ENCODE data around the gene AOPEP.
"Not testable (repeated sequence)": the region's sequence is repeated elsewhere in the genome, so short reads cannot be mapped to it uniquely, and the experiment has no call there.

Gene AOPEP

DNA sequence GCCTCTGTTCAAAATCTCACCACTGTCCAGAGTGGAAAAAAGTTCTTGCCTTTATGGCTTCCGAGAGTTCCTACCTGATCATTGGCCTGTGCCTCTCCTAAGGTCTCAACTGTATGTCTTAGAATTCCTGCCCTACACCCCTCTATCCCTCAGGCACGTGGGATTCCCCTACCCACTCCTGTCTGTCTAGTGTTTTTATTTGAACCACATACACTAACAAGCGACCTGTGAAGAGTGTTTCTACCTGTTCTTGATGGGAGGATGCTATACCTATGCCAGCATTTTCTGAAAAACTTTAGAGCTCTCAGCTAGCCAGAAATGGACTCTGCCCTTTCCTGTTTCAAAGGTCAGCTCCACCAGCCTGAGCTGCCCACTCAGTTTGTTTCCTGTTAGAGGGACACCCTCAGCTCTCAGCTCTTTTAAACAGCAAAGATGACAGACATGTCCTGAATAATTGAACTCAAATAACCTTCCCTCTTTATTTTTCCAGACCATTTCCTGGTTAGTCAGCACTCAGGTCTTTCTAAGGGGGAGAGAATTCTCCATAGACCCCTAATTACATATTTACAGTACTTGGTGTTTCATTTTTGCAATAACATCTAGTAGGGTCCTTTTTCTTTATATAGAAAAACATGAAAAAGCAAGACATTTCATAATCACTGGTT is 214.8 kb downstream of the AOPEP start:
- no peak for DNase-seq

DNA sequence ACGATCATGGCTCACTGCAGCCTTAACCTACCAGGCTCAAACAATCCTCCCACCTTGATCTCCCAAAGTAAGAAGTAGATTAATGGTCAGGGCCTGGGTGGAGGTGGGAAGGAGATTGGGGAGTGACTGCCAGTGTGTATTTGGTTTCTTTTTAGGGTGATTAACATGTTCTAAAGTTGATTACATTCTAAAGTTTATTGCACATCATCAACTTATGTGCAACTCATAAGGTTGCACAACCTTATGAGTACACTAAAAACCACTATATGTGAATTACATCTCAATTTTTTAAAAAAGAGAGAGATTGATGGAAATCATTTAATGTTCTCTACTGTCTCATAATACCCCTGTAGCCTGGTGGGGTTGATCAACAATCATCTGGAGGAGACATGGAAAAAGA is 218.1 kb downstream of the AOPEP start:
- no peak for DNase-seq

DNA sequence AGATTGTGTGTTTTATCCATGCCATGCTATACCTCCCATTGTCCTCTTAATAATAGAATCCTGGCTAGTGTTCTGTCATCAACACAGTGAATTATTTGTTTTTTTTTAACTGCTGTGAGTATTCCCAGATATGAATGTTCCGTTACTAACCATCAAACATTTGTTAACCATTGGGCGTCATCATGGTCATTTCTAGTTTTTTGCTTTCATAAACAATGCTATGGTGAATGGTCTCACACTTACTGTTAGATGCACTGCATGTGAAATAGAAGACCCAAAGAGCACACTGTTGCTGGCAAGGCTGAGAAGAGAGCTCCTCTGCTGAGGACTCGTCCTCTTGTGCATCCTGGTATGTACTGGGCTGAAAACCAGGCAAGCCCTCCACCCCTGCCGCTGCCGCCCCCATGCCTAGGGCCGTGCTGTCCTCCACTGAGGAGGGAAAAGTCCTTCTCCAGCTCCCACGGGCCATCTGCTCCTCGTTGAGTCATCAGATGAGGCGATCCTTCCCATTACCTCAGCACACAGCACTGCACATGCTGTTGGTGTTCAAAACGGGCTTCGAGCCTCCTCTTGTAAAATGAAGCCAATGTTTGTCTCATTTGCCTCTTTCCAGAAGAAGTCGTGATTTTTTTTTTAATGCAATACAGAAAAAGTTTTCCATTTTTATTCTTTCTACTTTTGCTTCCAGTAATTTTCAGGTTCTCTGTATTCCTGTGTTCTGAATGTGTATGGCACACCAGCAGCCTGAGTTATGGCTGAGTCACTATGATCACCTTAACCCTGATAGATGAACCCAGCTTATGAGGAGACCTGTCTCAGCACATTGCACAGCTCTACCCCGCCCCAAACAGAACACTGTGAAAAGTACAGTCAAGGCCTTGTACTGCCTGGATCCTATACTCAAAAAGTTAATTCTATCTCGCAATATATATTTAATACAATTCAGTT is 219.0 kb downstream of the AOPEP start:
- no peak for DNase-seq

DNA sequence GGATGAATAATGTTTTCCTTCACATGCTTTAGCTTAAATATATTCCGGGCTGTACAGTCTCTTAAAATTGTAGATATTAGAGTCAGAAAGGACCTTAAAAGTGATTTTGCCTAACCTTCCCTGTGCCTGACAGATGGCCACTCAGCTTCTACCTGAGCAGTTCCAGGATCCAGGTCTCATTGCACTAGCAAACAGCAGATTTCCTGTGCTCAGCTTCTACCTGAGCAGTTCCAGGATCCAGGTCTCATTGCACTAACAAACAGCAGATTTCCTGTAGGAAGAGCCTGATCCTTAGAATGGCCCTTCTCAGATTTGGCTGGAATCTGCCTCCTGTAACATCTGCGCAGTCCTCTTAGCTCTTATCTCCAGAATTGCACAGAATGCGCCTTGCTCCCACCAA is 219.8 kb downstream of the AOPEP start:
- no peak for DNase-seq

DNA sequence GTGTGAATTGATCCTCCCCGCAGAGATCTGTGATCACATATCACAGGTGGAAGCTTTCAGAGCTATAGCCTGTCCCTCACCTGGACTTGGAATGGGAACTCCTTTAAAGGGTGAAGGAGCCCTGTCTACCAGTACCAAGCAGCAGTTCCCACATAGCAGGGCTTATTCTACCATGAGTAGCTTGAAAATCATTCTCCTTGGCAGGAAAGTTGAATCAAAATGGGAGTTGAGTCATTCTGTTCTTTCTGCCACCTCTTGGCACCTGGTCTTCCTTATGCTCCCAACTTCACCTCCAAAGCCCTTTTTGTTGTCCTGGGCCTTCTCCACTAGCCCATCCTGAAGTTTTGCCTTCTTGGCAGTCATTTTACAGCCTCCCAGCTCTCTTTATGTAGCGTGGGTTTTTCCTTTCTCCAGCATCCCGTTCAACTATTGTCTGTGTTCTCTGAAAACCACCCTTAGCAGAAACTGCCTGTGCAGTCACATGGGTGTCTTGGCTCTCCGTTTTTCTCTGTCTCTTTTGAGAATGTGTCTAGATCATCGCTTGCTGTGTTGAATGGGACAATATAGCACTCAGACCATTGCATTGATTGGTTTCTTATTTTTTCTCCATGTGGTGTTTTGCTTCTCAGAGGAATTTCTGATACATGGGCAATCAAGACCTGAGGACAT is 222.2 kb downstream of the AOPEP start:
- DNase-seq = no peak

DNA sequence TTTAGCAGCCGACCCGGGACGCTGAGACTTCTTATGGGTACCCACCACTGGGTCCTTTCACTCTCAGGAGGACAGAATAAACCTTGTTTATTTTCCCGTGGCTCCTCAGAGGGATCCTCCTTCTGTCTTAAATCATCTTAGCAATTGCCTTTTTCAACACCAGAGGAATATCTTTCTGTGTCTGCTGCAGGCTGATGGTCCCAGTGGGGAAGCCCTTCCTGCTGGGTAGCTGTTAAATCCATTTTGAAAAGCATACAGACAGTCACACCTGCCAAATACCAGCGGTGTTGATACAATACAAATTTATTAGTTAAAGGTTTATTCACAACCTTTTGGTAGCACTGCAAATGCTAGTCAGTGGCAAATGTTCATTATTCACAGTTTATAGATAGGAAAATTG is 222.9 kb downstream of the AOPEP start:
- DNase-seq = no peak

DNA sequence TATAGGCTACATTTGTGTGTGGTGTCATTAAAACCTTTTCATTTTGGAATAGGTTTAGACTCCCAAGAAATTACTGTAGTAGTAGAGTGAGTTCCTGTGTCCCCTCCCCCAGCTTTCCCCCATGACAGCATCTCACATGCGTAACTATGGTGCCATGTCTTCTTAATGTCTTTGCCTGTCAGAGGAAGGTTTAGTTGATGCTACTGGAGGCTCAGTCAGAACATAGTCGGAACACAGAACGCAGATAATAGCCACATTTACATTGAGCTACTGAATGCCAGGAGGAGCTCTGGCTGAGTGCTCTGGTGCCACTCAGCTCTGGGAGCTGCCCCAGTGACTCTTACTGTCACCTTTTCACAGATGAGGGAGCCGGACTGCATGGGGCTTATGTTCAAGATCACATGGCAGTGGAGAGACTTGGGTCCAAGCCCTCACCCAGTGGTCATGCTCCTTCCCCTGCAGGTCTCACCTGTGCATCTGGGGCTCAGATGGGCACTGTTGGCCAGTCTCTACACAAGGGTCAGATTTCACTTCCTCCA is 223.6 kb downstream of the AOPEP start:
- no peak for DNase-seq

DNA sequence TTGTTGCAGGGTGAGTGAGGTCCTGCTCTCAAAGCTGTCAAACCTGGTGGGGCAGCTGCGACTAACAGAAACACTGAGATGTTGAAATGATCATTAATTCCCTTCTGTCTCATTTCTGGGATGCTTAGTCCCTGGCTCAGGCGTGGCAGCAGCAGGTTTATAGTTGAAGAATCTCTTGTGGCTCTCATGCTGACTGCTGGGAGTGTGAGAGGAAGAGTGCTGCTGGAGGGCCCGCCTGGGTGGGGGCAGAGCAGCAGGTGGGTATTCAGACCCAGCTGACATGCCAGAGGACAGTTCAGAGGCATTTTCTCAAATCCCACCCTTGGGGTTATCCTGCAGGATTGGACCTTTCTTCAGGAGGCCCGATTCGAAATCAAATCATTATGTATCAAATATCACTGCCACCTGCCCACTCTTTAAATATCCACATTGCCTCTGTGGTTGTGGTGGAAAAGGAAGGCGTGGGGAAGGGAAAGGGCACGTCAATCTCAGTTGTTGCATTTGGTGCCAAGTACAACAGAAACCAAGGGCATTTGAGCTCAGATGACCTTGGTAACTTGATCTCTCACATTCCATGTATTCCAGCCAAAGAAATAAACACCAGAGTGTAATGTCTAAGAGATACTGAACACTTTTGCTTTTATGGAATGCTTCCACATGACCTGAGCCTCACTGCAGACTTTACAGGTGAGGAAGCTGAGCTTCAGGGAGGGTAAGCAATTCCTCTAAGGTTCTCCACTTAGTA is 224.3 kb downstream of the AOPEP start:
- no peak for DNase-seq

DNA sequence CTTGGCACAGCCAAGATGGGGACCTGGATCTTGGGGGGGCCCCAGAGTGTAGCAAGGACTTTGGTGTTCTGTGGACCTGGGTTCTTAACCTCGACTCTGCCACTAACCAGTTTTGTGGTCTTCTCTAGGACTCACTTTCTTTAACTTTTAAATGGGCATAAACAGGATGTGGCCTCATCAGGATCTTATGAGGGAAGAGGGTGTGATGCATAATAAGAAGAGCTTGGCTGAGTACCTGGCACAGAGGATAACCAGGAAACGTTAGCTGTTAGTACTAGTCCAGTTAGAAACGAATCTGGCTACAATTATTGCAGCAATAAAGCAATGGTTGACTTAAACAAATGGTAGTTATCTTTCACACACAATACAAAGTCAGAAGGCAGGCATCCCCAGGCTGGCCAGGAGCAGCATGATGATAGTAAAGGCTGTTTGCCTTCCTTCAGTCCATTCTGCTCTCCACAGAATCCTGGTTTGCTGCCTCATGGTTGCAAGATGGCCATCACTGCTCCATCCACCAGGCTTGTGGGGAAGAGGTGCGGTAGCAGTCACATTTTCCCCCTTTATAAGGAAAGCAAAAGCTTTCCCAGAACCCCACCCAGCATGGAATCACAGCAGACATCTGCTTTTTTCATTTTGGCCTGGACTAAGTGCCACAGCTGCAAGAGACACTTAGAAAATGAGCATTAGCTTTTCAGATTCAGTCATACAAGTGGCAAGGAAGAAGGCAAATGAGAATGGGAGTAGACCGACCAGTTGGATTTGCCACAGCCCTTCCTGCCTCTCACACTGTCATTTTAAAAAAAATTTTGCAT is 225.0 kb downstream of the AOPEP start:
- DNase-seq = no peak

DNA sequence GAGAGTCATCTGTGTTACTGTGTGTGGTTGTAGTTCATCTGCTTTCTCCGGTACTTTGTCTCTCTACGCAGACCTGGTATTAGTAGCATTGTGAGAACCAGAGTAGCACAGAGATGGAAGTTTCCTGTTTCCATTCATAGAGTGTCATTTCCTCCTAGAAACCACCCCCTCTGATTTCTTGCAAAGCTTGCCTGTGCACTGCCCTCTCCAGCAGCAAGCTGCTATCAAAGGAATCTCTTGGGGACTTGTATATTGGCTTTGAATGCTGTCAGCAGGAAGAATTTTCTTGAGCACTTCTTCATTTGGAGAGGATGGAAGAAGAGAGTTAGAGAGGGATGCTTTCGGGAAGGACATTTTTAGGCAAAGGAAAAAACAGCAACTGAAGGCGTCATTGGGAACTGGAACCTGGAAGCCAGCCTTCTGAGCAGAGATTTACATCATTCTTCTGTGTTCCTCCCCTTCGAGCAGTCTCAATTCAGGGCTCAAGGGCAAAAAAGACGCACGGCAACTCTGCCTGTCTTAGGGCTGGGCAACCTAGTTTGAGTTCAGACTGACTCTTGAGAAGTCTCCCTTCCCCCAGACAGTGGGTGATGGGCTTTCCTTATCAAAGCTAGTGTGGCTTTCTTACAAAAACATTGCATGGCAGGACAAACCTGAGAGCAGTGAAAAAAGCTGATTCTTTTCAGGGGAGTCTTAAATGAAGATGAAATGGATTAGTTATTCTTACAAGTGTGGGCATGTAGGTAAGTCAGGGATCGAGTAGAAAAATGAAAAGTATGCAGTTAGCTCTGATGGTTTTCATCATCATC is 226.3 kb downstream of the AOPEP start:
- no peak for DNase-seq

DNA sequence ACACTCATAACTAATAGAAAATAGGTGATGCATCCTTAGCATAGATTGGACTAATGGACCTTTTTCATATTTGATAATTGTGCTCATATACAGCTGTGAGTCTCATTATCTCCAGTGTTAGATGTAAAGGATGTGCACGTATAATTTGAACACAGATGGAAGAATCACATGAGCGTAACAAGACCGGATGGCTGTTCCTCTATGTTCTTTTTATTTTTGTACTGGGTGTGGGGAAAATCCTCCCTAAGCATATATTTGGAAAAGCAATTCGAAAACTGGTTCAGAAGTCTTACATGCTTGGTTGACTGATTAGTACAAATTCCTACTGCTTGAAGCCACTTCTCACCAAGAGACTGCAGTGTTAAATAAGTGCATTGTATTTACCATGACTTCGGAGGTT is 230.2 kb downstream of the AOPEP start:
- DNase-seq = no peak

DNA sequence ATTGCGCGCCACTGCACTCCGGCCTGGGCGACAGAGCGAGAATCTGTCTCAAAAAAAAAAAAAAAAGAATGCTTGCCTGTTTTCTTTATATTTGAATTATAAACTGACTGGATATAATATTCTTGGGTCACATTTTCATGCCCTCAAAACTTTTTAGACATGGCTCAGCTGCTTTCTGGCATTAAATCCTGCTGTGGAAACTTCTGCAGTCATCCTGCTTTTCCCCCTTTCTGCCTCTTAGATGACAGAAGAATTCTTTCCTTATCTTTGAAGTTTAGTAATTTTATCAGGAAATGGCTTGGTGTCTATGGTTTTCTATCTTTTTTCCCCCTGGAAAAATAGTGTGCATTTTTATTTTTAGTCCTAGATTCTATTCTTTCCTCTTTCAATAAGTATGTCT is 234.5 kb downstream of the AOPEP start:
- no peak for DNase-seq

DNA sequence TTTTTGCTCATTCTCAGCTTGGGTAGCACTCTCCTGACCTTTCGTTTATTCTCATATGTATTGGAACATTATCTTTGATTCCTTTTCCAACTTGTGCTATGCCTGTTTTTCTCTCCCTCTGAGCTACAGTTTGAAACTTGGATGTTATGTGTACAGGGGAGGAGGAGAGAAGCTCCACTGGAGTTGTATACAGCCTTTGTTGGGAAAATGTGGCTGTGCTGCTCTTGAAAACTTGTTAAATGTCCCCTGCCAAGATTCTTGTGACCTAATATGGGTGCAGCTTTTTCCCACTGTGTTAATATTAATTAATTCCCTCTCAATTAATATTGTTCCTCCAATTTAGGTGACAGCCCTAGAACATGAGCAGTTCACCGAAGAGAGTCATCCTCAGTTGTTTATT is 235.4 kb downstream of the AOPEP start:
- no peak for DNase-seq

DNA sequence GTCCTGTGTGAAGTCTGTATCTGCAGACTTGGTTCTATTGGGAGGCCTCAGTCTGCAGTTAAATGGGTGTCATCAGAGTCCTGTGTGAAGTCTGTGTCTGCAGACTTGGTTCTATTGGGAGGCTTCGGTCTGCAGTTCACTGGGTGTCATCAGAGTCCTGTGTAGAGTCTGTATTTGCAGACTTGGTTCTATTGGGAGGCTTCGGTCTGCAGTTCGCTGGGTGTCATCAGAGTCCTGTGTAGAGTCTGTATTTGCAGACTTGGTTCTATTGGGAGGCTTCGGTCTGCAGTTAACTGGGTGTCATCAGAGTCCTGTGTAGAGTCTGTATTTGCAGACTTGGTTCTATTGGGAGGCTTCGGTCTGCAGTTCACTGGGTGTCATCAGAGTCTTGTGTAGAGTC is 239.1 kb downstream of the AOPEP start:
- DNase-seq = not testable (repeated sequence)

DNA sequence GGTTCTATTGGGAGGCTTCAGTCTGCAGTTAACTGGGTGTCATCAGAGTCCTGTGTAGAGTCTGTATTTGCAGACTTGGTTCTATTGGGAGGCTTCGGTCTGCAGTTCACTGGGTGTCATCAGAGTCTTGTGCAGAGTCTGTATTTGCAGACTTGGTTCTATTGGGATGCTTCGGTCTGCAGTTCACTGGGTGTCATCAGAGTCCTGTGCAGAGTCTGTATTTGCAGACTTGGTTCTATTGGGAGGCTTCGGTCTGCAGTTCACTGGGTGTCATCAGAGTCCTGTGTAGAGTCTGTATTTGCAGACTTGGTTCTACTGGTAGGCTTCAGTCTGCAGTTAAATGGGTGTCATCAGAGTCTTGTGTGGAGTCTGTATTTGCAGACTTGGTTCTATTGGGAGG is 239.5 kb downstream of the AOPEP start:
- DNase-seq = not testable (repeated sequence)

DNA sequence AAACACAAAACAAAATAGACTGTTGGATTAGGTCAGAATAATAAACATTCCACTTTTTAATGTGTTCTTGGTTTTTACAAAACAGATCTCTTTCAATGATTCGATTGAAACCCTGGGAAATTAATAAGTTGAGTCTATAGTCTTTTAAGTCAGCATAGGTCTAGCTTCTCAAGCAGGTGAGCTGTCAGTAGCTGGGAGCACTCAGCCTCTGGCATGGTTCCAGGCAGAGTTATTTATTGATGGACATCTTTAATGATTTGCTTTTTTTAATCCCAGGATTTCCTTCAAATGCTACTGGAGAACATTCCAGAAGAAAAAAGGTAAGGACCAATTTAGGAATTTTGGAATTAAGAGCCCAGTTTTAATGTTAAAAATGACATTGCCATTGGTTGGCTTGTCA is 241.0 kb downstream of the AOPEP start:
- no peak for DNase-seq

DNA sequence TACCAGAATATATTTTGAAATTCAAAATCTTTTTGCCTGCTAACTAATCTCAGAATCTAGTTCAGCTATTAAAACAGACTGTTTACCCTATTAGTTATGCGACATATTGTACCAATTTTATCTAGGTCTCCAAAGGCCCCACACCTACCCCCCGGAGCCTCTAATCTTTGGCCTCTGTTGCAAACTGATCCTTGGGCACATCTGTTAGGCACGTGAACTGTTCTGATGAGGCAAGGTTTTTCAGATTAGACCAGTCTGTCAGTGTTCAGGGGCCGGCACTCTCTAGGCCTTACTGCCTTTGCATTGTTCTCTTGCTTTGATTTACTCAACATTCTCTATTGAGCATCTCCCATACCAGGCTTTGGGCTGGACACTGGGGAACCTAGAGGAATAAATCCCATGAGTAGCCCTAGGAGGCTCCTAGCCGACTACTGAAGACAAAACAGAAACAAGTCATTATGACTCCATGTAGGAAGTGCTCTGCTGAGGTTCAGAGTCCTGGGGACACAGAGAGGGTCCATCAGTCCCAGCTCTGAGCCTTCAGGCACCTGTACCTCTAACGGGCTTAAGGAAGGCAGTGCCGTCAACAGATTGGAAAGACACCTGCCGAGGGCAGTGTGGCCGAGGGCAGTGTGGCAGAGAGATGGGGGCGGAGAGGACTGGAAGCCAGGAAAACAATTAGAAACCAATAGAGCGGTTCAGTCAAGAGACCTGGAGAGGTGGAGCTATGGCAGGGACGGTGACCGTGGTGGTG is 245.1 kb downstream of the AOPEP start:
- DNase-seq = no peak

DNA sequence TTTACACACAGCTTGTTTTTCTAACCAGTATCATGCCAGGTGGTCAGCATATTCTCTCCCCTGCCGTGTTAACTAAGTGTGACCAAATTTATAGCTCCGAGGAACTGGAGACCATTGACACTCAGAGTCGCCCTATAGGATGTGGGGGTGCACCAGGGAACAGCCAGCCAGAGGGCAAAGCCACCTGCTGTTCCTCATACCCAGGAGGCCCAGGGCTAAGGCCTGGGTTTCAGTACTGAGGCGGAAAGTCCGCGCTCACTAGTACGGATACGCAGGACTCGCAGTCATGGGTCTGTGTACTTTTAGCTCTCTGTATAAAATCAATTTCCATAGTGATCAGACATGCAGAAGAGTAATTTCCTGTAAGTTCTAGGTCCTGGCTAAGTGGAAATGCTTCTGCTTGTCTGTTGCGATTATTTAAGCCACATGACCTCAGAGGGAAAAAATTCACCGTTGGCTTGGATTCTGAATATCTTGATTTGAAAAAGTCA is 247.0 kb downstream of the AOPEP start:
- DNase-seq = no peak

DNA sequence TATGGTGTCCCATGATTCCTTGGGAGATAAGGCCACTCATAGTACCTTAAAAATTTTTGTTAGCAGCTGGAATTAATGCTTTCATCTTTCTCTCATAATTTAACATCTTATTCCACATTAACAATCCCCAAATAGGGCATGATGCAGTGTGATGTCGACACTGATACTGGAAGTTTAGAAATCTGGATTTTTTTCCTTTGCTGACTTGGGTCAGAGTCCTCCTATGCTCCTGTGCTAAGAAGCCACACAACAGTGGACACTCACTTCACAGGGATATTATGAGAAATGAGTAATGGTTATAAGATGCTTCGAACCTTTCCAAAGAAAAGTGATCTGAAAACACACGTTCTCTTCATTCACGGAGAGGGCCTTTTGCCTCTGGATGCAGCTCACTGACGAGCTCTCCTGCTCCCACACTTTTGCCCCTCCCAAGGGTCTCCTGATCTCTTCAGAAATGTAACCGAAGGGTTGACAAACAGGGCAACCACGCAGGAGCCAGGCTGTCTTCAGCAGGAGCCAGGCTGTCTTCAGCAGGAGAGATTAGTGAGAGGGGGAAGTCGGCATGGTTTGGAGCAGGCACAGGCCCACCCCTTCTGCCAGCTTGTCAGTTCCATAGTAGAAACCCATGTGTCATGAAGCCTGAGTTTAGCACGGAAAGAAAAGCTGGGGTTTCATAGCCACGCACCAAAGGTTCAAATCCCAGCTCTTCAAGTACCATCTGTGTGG is 247.8 kb downstream of the AOPEP start:
- DNase-seq = no peak
